Colonic mucosa (tissue), 4 donors: ENCODE data around the gene SPACA7. TPM values are rescaled to one million over a fixed set of nuclear protein-coding genes. Genes with fewer than 3 reads are reported as not detected.
A peak's percentile ranks its signal among the peaks of the same experiment; 100 is the strongest.

ENCODE experiments used
- DNase-seq: peaks from one replicate; pipeline ENCODE4 v3.0.0-alpha.2; 2020
- H3K27ac ChIP-seq: fragments of 200-600 bp; one replicate; pipeline ENCODE4 v1.8.0; 2021
- H3K27me3 ChIP-seq: fragments of 200-600 bp; one replicate; pipeline ENCODE4 v1.8.0; 2021
- H3K36me3 ChIP-seq: fragments of 200-600 bp; one replicate; pipeline ENCODE4 v1.8.0; 2021
- H3K4me1 ChIP-seq: fragments of 200-600 bp; one replicate; pipeline ENCODE4 v1.8.0; 2021; ENCODE audit warnings: mild to moderate bottlenecking
- H3K4me3 ChIP-seq: fragments of 200-600 bp; one replicate; pipeline ENCODE4 v1.8.0; 2021
- H3K9ac ChIP-seq, 2 donors: one replicate each; pipeline ENCODE4 v1.7.0; 2013; ENCODE audit warnings: control low read depth in 2 of 2, low read depth in 2 of 2, low read length in 2 of 2
- H3K9me3 ChIP-seq: fragments of 200-600 bp; one replicate; pipeline ENCODE4 v1.8.0; 2021
- intact Hi-C: fragments of 100-400 bp; cut with DNase I; formaldehyde crosslinking; loops from one replicate; pipeline ENCODE4 v1.14.1; 2022
- total RNA-seq, 2 donors: library from RNA; stranded (reverse); fragmentation: NEBNext Ultra II Directional in 1 of 2; extraction: Animal tissue kit (Norgen Biotek cat#: 25700) in 1 of 2; gene quantifications; one replicate each; pipeline ENCODE4 v1.2.1, GENCODE V29; 2021
- TF ChIP-seq, protein P1 (sequence below): fragments of 200-600 bp; IDR thresholded peaks from one replicate; pipeline ENCODE4 v1.8.0; 2022; ENCODE audit warnings: antibody characterized with exemption, mild to moderate bottlenecking
- donor health status: healthy.
- donor health status: DM: no; HTN: no; CAD: no.
- donor health status: DM: no; HTN: no; CAD: no.

Gene SPACA7
- total RNA-seq, 2 donors from 2014 or later: not detected

- no peak overlapping the region for H3K27ac ChIP-seq
- H3K9me3 ChIP-seq: no peaks in the 10 kb centered on the region
- no peak overlapping the region for H3K9ac ChIP-seq
- no peak overlapping the region for H3K4me3 ChIP-seq
- no peaks in the 10 kb centered on the region for H3K27me3 ChIP-seq
- no peaks in the 10 kb centered on the region for H3K36me3 ChIP-seq
- TF ChIP-seq, protein P1, sequence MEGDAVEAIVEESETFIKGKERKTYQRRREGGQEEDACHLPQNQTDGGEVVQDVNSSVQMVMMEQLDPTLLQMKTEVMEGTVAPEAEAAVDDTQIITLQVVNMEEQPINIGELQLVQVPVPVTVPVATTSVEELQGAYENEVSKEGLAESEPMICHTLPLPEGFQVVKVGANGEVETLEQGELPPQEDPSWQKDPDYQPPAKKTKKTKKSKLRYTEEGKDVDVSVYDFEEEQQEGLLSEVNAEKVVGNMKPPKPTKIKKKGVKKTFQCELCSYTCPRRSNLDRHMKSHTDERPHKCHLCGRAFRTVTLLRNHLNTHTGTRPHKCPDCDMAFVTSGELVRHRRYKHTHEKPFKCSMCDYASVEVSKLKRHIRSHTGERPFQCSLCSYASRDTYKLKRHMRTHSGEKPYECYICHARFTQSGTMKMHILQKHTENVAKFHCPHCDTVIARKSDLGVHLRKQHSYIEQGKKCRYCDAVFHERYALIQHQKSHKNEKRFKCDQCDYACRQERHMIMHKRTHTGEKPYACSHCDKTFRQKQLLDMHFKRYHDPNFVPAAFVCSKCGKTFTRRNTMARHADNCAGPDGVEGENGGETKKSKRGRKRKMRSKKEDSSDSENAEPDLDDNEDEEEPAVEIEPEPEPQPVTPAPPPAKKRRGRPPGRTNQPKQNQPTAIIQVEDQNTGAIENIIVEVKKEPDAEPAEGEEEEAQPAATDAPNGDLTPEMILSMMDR: no peak
- intact Hi-C loops: loop anchor here (5.0 to 10.0 kb wide), 2 partner anchors 384 to 977 kb away; partner anchors contain the start of gene SOX1
- no peaks in the 10 kb centered on the region for H3K4me1 ChIP-seq
- DNase-seq: peak; percentile 8
Observed at GRCh38 chr13:112448621-112449544, 72.7 kb downstream of the SPACA7 start.

DNA sequence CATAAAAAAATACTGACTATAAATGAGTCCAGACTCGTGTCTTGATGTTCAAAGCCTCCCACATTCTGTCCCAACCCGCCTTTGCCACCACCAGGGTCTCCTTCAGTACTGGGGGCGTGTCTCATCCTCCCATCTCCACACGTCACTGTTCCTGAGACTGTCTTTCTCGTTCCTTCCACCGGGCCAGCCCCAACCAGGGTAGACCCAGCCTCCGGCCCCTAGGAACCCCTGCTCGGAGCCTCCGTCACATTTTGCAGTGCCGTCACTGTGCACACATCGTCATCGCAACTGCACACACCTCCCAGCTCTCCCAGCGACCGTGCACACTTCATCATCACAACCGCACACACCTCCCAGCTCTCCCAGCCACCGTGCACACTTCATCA is 73.4 kb downstream of the SPACA7 start:
- Histone ChIP-seq H3K36me3 (no peaks in the 10 kb centered on the region), H3K27me3 (no peaks in the 10 kb centered on the region), H3K9ac (no peak overlapping the region), H3K4me3 (no peak overlapping the region), H3K27ac (no peak overlapping the region), H3K4me1 (no peaks in the 10 kb centered on the region), H3K9me3 (no peaks in the 10 kb centered on the region)
- TF ChIP-seq, protein P1: no peak
- intact Hi-C loops: loop anchor here (5.0 to 10.0 kb wide), 2 partner anchors 385 to 977 kb away; partner anchors contain the start of gene SOX1
- DNase-seq: peak; percentile 4

DNA sequence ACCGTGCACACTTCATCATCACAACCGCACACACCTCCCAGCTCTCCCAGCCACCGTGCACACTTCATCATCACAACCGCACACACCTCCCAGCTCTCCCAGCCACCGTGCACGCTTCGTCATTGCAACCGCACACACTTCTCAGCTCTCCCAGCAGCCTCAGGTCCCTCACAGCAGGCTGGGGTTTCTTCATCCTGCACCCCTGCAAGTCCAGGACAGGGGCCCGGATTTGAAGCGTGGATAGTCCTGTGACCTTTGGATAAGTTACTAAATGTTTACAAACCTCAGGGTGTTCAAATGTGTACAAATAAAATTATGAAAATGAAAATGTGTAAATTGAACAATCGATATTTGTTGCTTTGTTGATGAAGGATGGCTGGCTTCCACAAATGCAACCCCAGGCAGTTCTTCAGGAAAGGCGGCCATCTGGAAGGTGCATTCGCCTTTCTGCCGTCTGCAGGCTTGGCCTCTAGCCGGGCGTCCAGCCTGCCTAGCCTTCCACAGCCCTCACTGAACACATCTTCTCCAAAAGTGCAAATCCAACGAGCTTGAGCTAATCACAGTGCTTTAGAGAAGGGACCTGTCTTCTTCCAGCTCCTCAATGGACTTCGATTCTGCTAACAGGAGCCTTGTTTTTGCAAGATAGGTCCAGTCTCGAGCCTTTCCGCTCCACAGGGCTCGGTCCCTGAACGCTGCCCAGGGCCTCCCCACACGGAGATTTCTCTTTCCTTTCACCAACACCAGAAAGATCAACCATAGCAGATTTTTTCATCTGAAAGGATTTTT is 74.2 kb downstream of the SPACA7 start:
- Histone ChIP-seq H3K9ac (no peak overlapping the region), H3K27me3 (no peaks in the 10 kb centered on the region)

GRCh38 chr13:112450904-112451240 is 74.7 kb downstream of the SPACA7 start:
- TF ChIP-seq, protein P1: no peak
- no peaks in the 10 kb centered on the region for H3K4me1 ChIP-seq
- H3K27me3 ChIP-seq: no peaks in the 10 kb centered on the region
- H3K9me3 ChIP-seq: no peaks in the 10 kb centered on the region
- intact Hi-C loops: no loop called here
- H3K27ac ChIP-seq: no peak overlapping the region
- no peaks in the 10 kb centered on the region for H3K36me3 ChIP-seq
- no peak overlapping the region for H3K4me3 ChIP-seq
- H3K9ac ChIP-seq: no peak overlapping the region
- DNase-seq: no peak

More for the DNA sequence above, 74.2 kb downstream of the SPACA7 start:
- no peak overlapping the region for H3K27ac ChIP-seq
- H3K36me3 ChIP-seq: no peaks in the 10 kb centered on the region
- H3K4me3 ChIP-seq: no peak overlapping the region
- H3K4me1 ChIP-seq: no peaks in the 10 kb centered on the region
- peak; percentile 3 for DNase-seq
- intact Hi-C loops: no loop called here
- TF ChIP-seq, protein P1: no peak
- H3K9me3 ChIP-seq: no peaks in the 10 kb centered on the region

GRCh38 chr13:112451512-112452379 is 75.6 kb downstream of the SPACA7 start:
- Histone ChIP-seq H3K27me3 (no peaks in the 10 kb centered on the region), H3K9ac (no peak overlapping the region), H3K9me3 (no peaks in the 10 kb centered on the region), H3K4me1 (no peaks in the 10 kb centered on the region), H3K36me3 (no peaks in the 10 kb centered on the region), H3K4me3 (no peak overlapping the region), H3K27ac (no peak overlapping the region)
- intact Hi-C loops: no loop called here
- TF ChIP-seq, protein P1: no peak
- DNase-seq: peak; percentile 12
